ENCODE results near the gene RUNX2.

The RUNX2 gene

DNA sequence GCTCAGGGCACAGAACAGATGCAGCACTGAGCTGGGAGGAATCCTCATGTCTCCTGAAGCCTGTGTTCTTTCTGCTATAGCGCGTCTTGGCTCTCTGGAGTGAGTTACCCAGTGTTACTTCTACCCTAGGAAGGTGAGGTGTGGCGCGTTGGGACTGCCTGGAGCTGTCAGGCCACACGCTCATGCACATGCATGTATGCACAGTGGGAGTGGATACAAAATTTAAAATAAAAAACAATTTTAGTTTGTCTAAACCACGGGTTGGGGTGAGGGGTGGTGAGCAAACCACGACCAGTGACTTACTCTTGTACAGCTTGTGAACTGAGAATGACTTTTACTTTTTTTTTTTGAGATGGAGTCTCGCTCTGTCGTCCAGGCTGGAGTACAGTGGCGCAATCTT is 348.2 kb downstream of the RUNX2 start:
- Histone ChIP-seq H3K9me3 (ENCODE audit: control insufficient read depth in 5 of 5, low read length in 5 of 5) (peaks cover 0 to 4% (median 0%) of the 10 kb centered on the region in 5 donors), H3K27ac (ENCODE audit: low read depth, low read length) (no peak overlapping the region), H3K4me1 (ENCODE audit: control insufficient read depth in 5 of 5, insufficient read depth in 5 of 5, low read length in 5 of 5) (peaks cover 0 to 11% (median 8%) of the 10 kb centered on the region in 5 donors), H3K9ac (ENCODE audit: low read length in 5 of 5) (no peak overlapping the region), H3K4me3 (ENCODE audit: low read depth in 1 of 5, low read length in 5 of 5) (no peak overlapping the region), H3K27me3 (ENCODE audit: control insufficient read depth in 5 of 5, insufficient read depth in 4 of 5, low read length in 5 of 5) (peaks cover 0 to 6% (median 5%) of the 10 kb centered on the region in 5 donors), H3K36me3 (ENCODE audit: control insufficient read depth in 5 of 5, insufficient read depth in 5 of 5, low read length in 5 of 5) (no peaks in the 10 kb centered on the region)

DNA sequence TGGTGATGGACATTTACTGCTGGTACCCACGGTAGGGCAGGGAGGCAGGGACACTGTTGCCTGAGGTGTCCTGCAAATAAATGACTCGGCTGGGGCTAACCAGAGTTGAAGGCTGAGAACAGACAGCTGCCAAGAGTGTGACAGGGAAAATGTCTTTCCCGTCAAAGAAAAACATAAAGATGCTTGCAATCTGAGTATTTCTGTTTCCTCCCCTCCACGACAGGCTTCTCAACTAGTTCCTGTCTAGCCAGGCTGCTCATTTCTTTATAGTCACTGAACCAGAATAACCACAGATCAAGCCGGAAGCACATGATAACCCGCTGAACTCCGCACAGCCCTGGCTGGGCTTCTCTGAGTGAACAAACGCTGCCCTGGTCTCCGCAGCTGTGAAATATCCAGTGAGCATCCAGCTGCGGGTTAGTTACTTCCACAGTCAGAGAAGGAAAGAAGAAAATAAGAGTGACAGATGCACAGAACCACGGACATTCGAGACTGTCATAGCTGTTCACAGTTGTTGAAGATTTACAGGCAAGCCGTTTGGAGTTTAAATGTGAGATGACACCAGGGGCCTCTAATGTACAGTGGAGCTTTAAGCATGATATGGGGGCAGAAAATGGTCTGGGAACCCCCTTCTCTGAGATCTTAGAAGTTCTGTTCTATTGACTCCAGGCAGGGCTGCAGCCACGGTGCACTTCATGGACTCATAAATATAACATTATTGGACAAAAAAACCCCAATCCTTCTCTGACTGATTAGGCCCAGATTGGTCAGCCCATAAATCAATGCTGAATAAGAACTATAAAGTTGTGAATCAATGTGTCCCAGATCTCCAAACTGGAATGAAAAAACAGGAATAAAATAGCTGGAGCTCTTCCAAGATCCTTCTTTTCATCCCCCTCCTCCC is 349.5 kb downstream of the RUNX2 start:
- no peak overlapping the region for H3K27ac ChIP-seq (ENCODE audit: low read depth, low read length)

DNA sequence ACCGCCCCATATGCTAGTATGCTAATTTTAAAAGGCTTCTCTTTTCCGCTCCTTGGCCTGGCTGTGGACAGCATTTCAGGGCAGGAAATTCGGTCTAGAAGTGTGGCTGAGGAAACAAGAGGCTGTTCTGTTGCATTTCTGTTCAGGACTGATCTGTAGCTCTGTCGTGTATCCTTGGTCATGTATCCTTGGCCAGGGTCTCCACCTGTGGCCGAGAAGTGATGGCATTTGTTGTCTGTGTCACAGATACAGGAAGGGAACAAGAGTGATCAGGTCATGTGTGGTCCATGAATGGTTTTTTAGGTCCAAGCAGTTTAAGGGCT is 350.1 kb downstream of the RUNX2 start:
- H3K9ac ChIP-seq (ENCODE audit: low read length in 5 of 5), result no peak overlapping the region
- H3K27ac ChIP-seq (ENCODE audit: low read depth, low read length), result no peak overlapping the region
- no peaks in the 10 kb centered on the region for H3K36me3 ChIP-seq (ENCODE audit: control insufficient read depth in 5 of 5, insufficient read depth in 5 of 5, low read length in 5 of 5)
- peaks cover 0 to 6% (median 5%) of the 10 kb centered on the region in 5 donors for H3K27me3 ChIP-seq (ENCODE audit: control insufficient read depth in 5 of 5, insufficient read depth in 4 of 5, low read length in 5 of 5)
- H3K9me3 ChIP-seq (ENCODE audit: control insufficient read depth in 5 of 5, low read length in 5 of 5), result peaks cover 2 to 14% (median 9%) of the 10 kb centered on the region in 5 donors
- peaks cover 0 to 11% (median 8%) of the 10 kb centered on the region in 5 donors for H3K4me1 ChIP-seq (ENCODE audit: control insufficient read depth in 5 of 5, insufficient read depth in 5 of 5, low read length in 5 of 5)
- no peak overlapping the region for H3K4me3 ChIP-seq (ENCODE audit: low read depth in 1 of 5, low read length in 5 of 5)

More for the DNA sequence above, 349.5 kb downstream of the RUNX2 start:
- Histone ChIP-seq H3K36me3 (ENCODE audit: control insufficient read depth in 5 of 5, insufficient read depth in 5 of 5, low read length in 5 of 5) (no peaks in the 10 kb centered on the region), H3K4me1 (ENCODE audit: control insufficient read depth in 5 of 5, insufficient read depth in 5 of 5, low read length in 5 of 5) (peaks cover 0 to 11% (median 8%) of the 10 kb centered on the region in 5 donors), H3K9me3 (ENCODE audit: control insufficient read depth in 5 of 5, low read length in 5 of 5) (peaks cover 2 to 14% (median 9%) of the 10 kb centered on the region in 5 donors), H3K4me3 (ENCODE audit: low read depth in 1 of 5, low read length in 5 of 5) (no peak overlapping the region), H3K27me3 (ENCODE audit: control insufficient read depth in 5 of 5, insufficient read depth in 4 of 5, low read length in 5 of 5) (peaks cover 0 to 6% (median 5%) of the 10 kb centered on the region in 5 donors), H3K9ac (ENCODE audit: low read length in 5 of 5) (no peak overlapping the region)

DNA sequence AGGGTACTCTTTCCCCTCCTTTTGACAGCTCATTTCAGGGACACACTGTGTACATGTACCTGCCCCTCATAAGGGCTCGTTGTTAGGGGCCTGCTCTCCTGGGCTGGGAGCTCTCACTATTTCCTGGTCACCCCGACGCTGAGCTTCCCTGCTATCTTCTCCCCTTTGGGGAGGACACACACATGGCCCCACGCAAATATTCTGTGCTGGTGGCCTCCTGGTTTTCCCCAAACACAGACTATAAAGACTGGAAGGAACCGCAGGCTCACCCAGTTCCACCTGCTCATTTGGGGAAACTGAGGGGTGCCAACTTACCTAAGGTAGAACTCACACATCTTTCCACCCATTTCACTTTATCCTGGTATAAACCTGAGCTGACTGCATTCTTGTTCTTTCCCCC is 351.0 kb downstream of the RUNX2 start:
- Histone ChIP-seq H3K4me3 (ENCODE audit: low read depth in 1 of 5, low read length in 5 of 5) (no peak overlapping the region), H3K9me3 (ENCODE audit: control insufficient read depth in 5 of 5, low read length in 5 of 5) (peaks cover 2 to 14% (median 9%) of the 10 kb centered on the region in 5 donors), H3K27me3 (ENCODE audit: control insufficient read depth in 5 of 5, insufficient read depth in 4 of 5, low read length in 5 of 5) (peaks cover 0 to 6% (median 5%) of the 10 kb centered on the region in 5 donors), H3K4me1 (ENCODE audit: control insufficient read depth in 5 of 5, insufficient read depth in 5 of 5, low read length in 5 of 5) (peaks cover 0 to 11% (median 8%) of the 10 kb centered on the region in 5 donors), H3K36me3 (ENCODE audit: control insufficient read depth in 5 of 5, insufficient read depth in 5 of 5, low read length in 5 of 5) (no peaks in the 10 kb centered on the region), H3K9ac (ENCODE audit: low read length in 5 of 5) (no peak overlapping the region), H3K27ac (ENCODE audit: low read depth, low read length) (no peak overlapping the region)

DNA sequence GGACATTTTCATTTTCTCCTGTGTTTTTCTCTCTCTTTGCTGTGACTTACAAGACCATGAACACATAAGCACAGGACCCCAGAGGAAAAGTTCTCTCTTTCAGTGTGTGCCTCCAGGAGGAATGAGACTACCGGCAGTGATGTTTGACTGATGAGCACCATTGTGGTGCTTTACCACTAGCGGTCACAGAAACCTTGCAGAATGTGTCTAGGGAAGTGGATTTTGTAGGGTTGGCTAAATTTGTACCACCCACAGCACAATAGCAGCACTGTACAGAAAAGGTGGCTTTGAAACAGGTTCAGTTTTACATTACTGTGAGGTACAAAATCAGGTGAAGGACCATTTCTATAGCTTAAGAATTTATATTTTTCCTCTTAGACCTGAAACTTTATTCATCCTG is 351.5 kb downstream of the RUNX2 start:
- H3K9me3 ChIP-seq (ENCODE audit: control insufficient read depth in 5 of 5, low read length in 5 of 5), result peaks cover 2 to 16% (median 10%) of the 10 kb centered on the region in 5 donors
- H3K9ac ChIP-seq (ENCODE audit: low read length in 5 of 5), result no peak overlapping the region
- H3K4me1 ChIP-seq (ENCODE audit: control insufficient read depth in 5 of 5, insufficient read depth in 5 of 5, low read length in 5 of 5), result peaks cover 0 to 11% (median 8%) of the 10 kb centered on the region in 5 donors
- H3K4me3 ChIP-seq (ENCODE audit: low read depth in 1 of 5, low read length in 5 of 5), result no peak overlapping the region
- peaks cover 0 to 6% (median 5%) of the 10 kb centered on the region in 5 donors for H3K27me3 ChIP-seq (ENCODE audit: control insufficient read depth in 5 of 5, insufficient read depth in 4 of 5, low read length in 5 of 5)
- no peak overlapping the region for H3K27ac ChIP-seq (ENCODE audit: low read depth, low read length)
- H3K36me3 ChIP-seq (ENCODE audit: control insufficient read depth in 5 of 5, insufficient read depth in 5 of 5, low read length in 5 of 5), result no peaks in the 10 kb centered on the region

DNA sequence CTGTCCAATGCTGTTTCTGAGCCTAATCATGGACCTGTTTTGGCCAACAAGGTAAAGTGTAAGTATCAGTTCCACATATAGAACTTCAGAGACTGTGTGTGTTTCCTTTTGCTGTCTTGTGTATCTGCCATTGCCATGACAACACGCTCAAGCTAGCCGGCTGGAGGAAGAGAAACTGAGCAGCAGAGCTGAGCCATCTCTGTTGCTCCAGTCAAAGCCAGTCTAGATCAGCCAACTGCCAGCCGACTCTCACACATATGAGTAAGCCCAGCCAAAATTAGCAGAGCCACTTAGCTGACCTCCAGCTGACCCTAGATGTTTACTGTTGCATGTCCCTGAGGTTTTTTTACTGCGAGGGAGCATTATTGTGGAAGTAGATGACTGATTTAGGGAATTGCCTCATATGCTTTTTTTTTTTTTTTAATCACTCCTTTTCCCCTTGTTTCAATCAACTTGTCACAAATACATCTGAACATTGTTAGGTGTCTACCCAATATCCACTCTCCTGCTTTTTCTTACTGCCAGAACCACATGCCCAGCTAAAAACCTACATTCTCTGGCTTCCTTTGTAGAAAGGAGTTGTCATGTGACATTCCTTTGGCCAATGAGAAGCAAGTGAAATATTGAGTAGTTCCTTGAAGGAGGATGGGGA is 353.9 kb downstream of the RUNX2 start:
- Histone ChIP-seq H3K4me3 (ENCODE audit: low read depth in 1 of 5, low read length in 5 of 5) (no peak overlapping the region), H3K4me1 (ENCODE audit: control insufficient read depth in 5 of 5, insufficient read depth in 5 of 5, low read length in 5 of 5) (peaks cover 0 to 11% (median 7%) of the 10 kb centered on the region in 5 donors), H3K9me3 (ENCODE audit: control insufficient read depth in 5 of 5, low read length in 5 of 5) (peaks cover 2 to 16% (median 10%) of the 10 kb centered on the region in 5 donors), H3K27me3 (ENCODE audit: control insufficient read depth in 5 of 5, insufficient read depth in 4 of 5, low read length in 5 of 5) (no peaks in the 10 kb centered on the region), H3K27ac (ENCODE audit: low read depth, low read length) (no peak overlapping the region), H3K36me3 (ENCODE audit: control insufficient read depth in 5 of 5, insufficient read depth in 5 of 5, low read length in 5 of 5) (no peaks in the 10 kb centered on the region), H3K9ac (ENCODE audit: low read length in 5 of 5) (no peak overlapping the region)

DNA sequence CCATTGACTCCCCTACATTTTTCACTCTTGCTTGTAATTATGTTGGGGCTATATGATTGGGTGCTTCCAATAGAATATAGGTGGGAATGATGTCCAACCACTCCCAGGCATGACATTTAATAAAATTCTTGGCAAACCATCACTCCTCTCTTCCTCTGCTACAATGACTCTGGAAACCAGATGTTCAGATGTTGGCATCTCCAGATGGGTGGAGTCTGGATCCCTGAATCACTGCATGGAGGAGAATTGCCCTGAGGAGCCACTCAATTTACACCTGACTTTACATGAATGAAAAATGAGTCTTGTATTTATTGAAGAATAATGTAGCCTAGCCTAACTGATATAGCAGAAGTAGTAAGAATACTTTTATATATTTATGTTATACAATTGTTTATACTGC is 356.3 kb downstream of the RUNX2 start:
- H3K9me3 ChIP-seq (ENCODE audit: control insufficient read depth in 5 of 5, low read length in 5 of 5), result peaks cover 2 to 16% (median 10%) of the 10 kb centered on the region in 5 donors
- no peak overlapping the region for H3K9ac ChIP-seq (ENCODE audit: low read length in 5 of 5)
- H3K4me1 ChIP-seq (ENCODE audit: control insufficient read depth in 5 of 5, insufficient read depth in 5 of 5, low read length in 5 of 5), result no peaks in the 10 kb centered on the region
- H3K27me3 ChIP-seq (ENCODE audit: control insufficient read depth in 5 of 5, insufficient read depth in 4 of 5, low read length in 5 of 5), result no peaks in the 10 kb centered on the region
- no peaks in the 10 kb centered on the region for H3K36me3 ChIP-seq (ENCODE audit: control insufficient read depth in 5 of 5, insufficient read depth in 5 of 5, low read length in 5 of 5)
- H3K27ac ChIP-seq (ENCODE audit: low read depth, low read length), result no peak overlapping the region
- no peak overlapping the region for H3K4me3 ChIP-seq (ENCODE audit: low read depth in 1 of 5, low read length in 5 of 5)

DNA sequence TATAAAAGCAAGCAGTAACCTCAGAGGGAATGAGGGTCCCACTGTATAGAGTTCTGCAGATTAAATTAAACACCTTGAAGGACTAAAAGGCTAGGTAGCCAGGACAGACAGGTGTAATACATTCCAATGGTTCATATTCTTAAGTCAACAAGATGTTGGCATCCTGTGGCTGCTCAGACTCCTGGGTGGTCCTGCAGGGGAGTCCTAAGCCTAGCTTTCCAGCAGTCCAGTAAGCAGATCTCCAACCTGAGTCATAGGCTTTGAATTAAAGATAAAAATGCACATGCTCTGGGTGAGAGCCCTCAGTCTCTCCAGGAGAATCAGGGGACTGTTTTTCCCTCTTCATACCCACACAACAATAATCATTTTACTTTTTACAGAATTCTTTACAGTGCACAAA is 356.9 kb downstream of the RUNX2 start:
- Histone ChIP-seq H3K36me3 (ENCODE audit: control insufficient read depth in 5 of 5, insufficient read depth in 5 of 5, low read length in 5 of 5) (no peaks in the 10 kb centered on the region), H3K4me1 (ENCODE audit: control insufficient read depth in 5 of 5, insufficient read depth in 5 of 5, low read length in 5 of 5) (no peaks in the 10 kb centered on the region), H3K9me3 (ENCODE audit: control insufficient read depth in 5 of 5, low read length in 5 of 5) (peaks cover 2 to 16% (median 10%) of the 10 kb centered on the region in 5 donors), H3K27me3 (ENCODE audit: control insufficient read depth in 5 of 5, insufficient read depth in 4 of 5, low read length in 5 of 5) (no peaks in the 10 kb centered on the region), H3K9ac (ENCODE audit: low read length in 5 of 5) (no peak overlapping the region), H3K4me3 (ENCODE audit: low read depth in 1 of 5, low read length in 5 of 5) (no peak overlapping the region), H3K27ac (ENCODE audit: low read depth, low read length) (no peak overlapping the region)

DNA sequence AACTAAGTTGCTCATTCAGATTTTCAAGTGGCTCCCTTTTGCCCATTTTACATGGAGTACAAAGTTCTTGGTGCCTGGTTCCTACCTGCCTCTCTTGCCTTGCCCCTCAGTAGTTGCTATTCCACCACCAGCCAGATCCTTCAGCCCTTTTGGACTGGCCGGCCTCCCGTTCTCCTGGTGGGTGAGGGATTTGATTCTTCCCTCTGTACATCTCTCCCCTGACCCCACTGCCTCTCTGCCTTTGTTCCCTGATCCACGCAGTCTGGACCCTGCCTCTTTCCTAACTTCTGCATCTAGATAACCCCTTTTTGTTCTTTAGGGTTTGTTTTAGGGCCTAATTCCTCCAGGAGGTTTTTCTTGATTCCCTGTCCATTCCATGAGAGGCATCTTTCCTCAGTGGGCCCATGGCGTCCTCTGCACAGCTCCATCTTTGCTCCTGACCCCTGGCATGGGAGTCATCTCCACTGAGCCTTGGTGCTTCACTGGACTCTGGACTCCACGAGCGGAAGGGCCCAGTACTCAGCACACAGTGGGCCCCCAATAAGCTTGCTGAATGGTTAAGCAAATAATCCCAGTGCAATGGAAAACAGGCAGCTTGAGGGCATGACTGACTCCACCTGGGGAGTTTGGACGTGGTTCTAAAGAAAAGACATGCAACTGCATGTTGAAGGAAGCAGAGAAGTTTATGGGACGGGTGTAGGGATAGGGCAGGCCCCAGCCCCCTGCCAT is 358.9 kb downstream of the RUNX2 start:
- Histone ChIP-seq H3K27me3 (ENCODE audit: control insufficient read depth in 5 of 5, insufficient read depth in 4 of 5, low read length in 5 of 5) (no peaks in the 10 kb centered on the region), H3K9me3 (ENCODE audit: control insufficient read depth in 5 of 5, low read length in 5 of 5) (peaks cover under 1 to 7% (median 4%) of the 10 kb centered on the region in 5 donors), H3K27ac (ENCODE audit: low read depth, low read length) (no peak overlapping the region), H3K36me3 (ENCODE audit: control insufficient read depth in 5 of 5, insufficient read depth in 5 of 5, low read length in 5 of 5) (no peaks in the 10 kb centered on the region), H3K4me3 (ENCODE audit: low read depth in 1 of 5, low read length in 5 of 5) (no peak overlapping the region), H3K4me1 (ENCODE audit: control insufficient read depth in 5 of 5, insufficient read depth in 5 of 5, low read length in 5 of 5) (no peaks in the 10 kb centered on the region), H3K9ac (ENCODE audit: low read length in 5 of 5) (no peak overlapping the region)

All from subcutaneous abdominal adipose tissue (tissue), 5 donors.